GM12872 (cell line): ENCODE results near the gene COMMD6.
A peak's percentile ranks its signal among the peaks of the same experiment; 100 is the strongest.

Experiments used
- TF ChIP-seq, protein P1 (sequence below): IDR thresholded peaks from 3 replicates; pipeline ENCODE4 v1.5.1; 2011; ENCODE audit warnings: low read depth, mild to moderate bottlenecking, low read length, moderate library complexity; ENCODE audit not compliant: insufficient read depth

The COMMD6 gene

GRCh38 chr13:75558145-75558840 is 20.7 kb upstream of the COMMD6 start:
- TF ChIP-seq, protein P1, sequence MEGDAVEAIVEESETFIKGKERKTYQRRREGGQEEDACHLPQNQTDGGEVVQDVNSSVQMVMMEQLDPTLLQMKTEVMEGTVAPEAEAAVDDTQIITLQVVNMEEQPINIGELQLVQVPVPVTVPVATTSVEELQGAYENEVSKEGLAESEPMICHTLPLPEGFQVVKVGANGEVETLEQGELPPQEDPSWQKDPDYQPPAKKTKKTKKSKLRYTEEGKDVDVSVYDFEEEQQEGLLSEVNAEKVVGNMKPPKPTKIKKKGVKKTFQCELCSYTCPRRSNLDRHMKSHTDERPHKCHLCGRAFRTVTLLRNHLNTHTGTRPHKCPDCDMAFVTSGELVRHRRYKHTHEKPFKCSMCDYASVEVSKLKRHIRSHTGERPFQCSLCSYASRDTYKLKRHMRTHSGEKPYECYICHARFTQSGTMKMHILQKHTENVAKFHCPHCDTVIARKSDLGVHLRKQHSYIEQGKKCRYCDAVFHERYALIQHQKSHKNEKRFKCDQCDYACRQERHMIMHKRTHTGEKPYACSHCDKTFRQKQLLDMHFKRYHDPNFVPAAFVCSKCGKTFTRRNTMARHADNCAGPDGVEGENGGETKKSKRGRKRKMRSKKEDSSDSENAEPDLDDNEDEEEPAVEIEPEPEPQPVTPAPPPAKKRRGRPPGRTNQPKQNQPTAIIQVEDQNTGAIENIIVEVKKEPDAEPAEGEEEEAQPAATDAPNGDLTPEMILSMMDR: no peak

GRCh38 chr13:75556961-75557360 is 19.3 kb upstream of the COMMD6 start:
- TF ChIP-seq, protein P1: no peak

- TF ChIP-seq, protein P1: no peak
These were observed 18.2 kb upstream of the COMMD6 start for GRCh38 chr13:75555836-75556235.

DNA sequence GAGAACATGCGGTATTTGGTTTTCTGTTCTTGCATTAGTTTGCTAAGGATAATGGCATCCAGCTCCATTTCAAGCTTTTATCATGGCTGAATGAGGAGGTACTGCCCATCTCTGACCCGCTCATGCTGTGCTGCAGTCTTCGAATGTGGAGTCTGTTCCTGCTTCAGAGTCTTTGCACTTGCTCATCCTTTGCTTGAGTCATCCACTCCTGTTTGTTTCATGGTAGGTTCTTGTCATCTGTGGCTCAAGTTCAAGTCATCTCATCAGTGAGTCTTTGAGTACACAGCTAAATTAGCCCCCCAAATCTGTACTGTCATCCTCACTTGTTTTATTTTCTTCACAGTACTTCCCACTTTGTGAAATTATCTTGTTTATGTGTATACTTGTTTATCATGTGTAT is 17.3 kb upstream of the COMMD6 start:
- TF ChIP-seq, protein P1: no peak

DNA sequence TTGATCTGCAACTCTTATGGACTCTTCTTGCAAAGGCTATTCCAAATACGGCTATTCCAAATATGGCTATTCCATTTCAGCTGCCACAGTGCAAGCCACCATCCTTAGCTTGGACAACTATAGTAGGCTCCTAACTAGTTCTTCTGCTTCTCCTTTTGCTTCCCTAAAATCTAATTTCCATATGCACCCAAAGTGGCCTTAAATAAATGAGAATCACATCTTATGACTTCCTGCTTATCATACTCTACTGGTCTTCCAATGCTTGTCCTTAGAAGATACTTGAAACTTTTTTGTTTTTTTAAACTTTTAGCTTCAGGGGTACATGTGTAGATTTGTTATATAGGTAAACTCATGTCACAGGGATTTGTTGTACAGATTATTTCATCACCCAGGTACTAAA is 16.8 kb upstream of the COMMD6 start:
- TF ChIP-seq, protein P1: no peak

DNA sequence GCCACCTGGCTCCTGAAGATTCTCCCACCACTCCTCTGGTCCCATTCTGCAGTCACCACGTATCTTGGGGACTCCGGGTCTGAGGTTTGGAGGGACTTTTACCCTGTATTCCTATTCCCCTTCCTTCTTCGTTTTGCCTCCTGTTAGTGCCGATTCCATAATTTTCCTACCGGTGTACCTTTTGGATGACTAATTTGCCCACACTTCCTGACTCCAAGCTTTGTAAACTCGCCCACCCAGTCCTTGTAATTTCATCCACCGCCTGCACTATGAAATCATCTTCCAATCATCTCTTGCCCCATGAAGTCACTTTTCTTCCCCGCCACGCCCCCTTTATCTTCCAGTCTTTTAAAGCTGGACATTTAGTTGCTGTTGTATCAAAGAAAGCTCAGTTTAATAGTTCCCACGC is 12.5 kb upstream of the COMMD6 start:
- TF ChIP-seq, protein P1: no peak

GRCh38 chr13:75549262-75550158 is 11.9 kb upstream of the COMMD6 start, which contains the start of gene UCHL3:
Gene UCHL3, plus strand, starts transcription at chr13:75549791. Its CDS starts 30 bp downstream, at chr13:75549821.
- TF ChIP-seq, protein P1: peak; percentile 92
